GM08714 (cell line): Measurements from ENCODE around the gene FAAH.

ENCODE experiments used
- H3K4me3 ChIP-seq: fragments of 200-500 bp; sonication (Bioruptor generic); 2 replicates; pipeline ENCODE4 v1.5.1; 2014; ENCODE audit warnings: mild to moderate bottlenecking, low read length, inconsistent platforms
- ZNF274 ChIP-seq: IDR thresholded peaks from 2 replicates; pipeline ENCODE4 v1.6.1; 2012; ENCODE audit warnings: mild to moderate bottlenecking, low read depth, low read length

The FAAH gene

GRCh38 chr1:46446646-46447498 lies 52.8 kb downstream of the FAAH start:
- H3K4me3 ChIP-seq, result no peak overlapping the region
- TF ChIP-seq ZNF274, result no peak

- TF ChIP-seq ZNF274, result no peak
- no peak overlapping the region for H3K4me3 ChIP-seq
Observed at GRCh38 chr1:46447499-46448108, 53.5 kb downstream of the FAAH start.

- no peak overlapping the region for H3K4me3 ChIP-seq
- no peak for TF ChIP-seq ZNF274
Observed at GRCh38 chr1:46448109-46448911, 54.2 kb downstream of the FAAH start.

- no peak for TF ChIP-seq ZNF274
- H3K4me3 ChIP-seq, result no peak overlapping the region
Observed at GRCh38 chr1:46449223-46450159, 55.4 kb downstream of the FAAH start.

GRCh38 chr1:46450160-46450517 lies 56.0 kb downstream of the FAAH start:
- H3K4me3 ChIP-seq, result no peak overlapping the region
- no peak for TF ChIP-seq ZNF274

- no peak for TF ChIP-seq ZNF274
- H3K4me3 ChIP-seq, result no peak overlapping the region
Observed at GRCh38 chr1:46451948-46452930, 58.1 kb downstream of the FAAH start.

- no peak for TF ChIP-seq ZNF274
- no peak overlapping the region for H3K4me3 ChIP-seq
Observed at GRCh38 chr1:46452931-46453325, 58.8 kb downstream of the FAAH start.

GRCh38 chr1:46453449-46453848 lies 59.3 kb downstream of the FAAH start:
- no peak for TF ChIP-seq ZNF274
- H3K4me3 ChIP-seq, result no peak overlapping the region

- H3K4me3 ChIP-seq, result no peak overlapping the region
- TF ChIP-seq ZNF274, result no peak
Observed at GRCh38 chr1:46455951-46456350, 61.8 kb downstream of the FAAH start.

- H3K4me3 ChIP-seq, result no peak overlapping the region
- no peak for TF ChIP-seq ZNF274
Observed at GRCh38 chr1:46456411-46456963, 62.4 kb downstream of the FAAH start.

- no peak for TF ChIP-seq ZNF274
- H3K4me3 ChIP-seq, result no peak overlapping the region
Observed at GRCh38 chr1:46457178-46457577, 63.1 kb downstream of the FAAH start.

GRCh38 chr1:46458190-46458589 lies 64.1 kb downstream of the FAAH start:
- TF ChIP-seq ZNF274, result no peak
- H3K4me3 ChIP-seq, result no peak overlapping the region
